ENCODE data around the gene ARSB.

GRCh38 chr5:78908173-78909061 is 76.7 kb downstream of the ARSB start:
- TF ChIP-seq CTCF (IDR thresholded peaks at IDR 0.05), result no peak
- TF ChIP-seq POLR2A (IDR thresholded peaks at IDR 0.05), result no peak

Measured in breast epithelium (tissue), 3 donors.